Loucy (cell line): Measurements from ENCODE around the gene FAM236B.
"Not testable (repeated sequence)": the region's sequence is repeated elsewhere in the genome, so short reads cannot be mapped to it uniquely, and the experiment has no call there.

Source experiments
- H2AFZ ChIP-seq: fragments of 200-600 bp; sonication (generic); 2 replicates; pipeline ENCODE4 v1.6.0; 2016; ENCODE audit warnings: antibody characterized with exemption, mild to moderate bottlenecking, low read length, moderate library complexity
- H3F3A ChIP-seq: fragments of 200-600 bp; 2 replicates; pipeline ENCODE4 v1.6.0; 2016; ENCODE audit warnings: antibody characterized with exemption, low read depth, mild to moderate bottlenecking
- H3K27me3 ChIP-seq: fragments of 200-600 bp; sonication (generic); 2 replicates; pipeline ENCODE4 v1.6.1; 2014; ENCODE audit warnings: low read length, mild to moderate bottlenecking; ENCODE audit not compliant: insufficient read depth, poor library complexity, severe bottlenecking
- H3K36me3 ChIP-seq: fragments of 200-600 bp; sonication (generic); 2 replicates; pipeline ENCODE4 v1.6.1; 2016; ENCODE audit warnings: low read length; ENCODE audit not compliant: insufficient read depth
- H3K4me1 ChIP-seq: fragments of 200-600 bp; sonication (generic); 2 replicates; pipeline ENCODE4 v1.5.1; 2014; ENCODE audit warnings: low read length, mild to moderate bottlenecking; ENCODE audit not compliant: insufficient read depth, poor library complexity, severe bottlenecking
- H3K4me2 ChIP-seq: fragments of 200-600 bp; sonication (generic); 2 replicates; pipeline ENCODE4 v1.6.0; 2014; ENCODE audit warnings: antibody characterized with exemption, low read length, low read depth, mild to moderate bottlenecking; ENCODE audit not compliant: poor library complexity, severe bottlenecking
- H3K4me3 ChIP-seq: fragments of 200-600 bp; sonication (generic); 2 replicates; pipeline ENCODE4 v1.5.1; 2014; ENCODE audit warnings: low read length, mild to moderate bottlenecking, mixed read lengths; ENCODE audit not compliant: poor library complexity, severe bottlenecking
- H3K79me2 ChIP-seq: fragments of 200-600 bp; sonication (generic); 2 replicates; pipeline ENCODE4 v1.6.1; 2014; ENCODE audit warnings: low read length; ENCODE audit not compliant: insufficient read depth
- H3K9ac ChIP-seq: fragments of 200-600 bp; sonication (generic); 2 replicates; pipeline ENCODE4 v1.6.0; 2014; ENCODE audit warnings: mild to moderate bottlenecking, low read depth, low read length, moderate library complexity; ENCODE audit not compliant: poor library complexity, severe bottlenecking
- H3K9me2 ChIP-seq: fragments of 200-600 bp; sonication (generic); replicated peaks from 2 replicates; pipeline ENCODE4 v1.6.1; 2016; ENCODE audit warnings: low read depth, low read length, mixed read lengths
- H3K9me3 ChIP-seq: fragments of 200-600 bp; sonication (generic); 2 replicates; pipeline ENCODE4 v1.6.1; 2014; ENCODE audit warnings: mild to moderate bottlenecking, antibody characterized with exemption, low read length, low read depth; ENCODE audit not compliant: insufficient read depth
- H4K20me1 ChIP-seq: fragments of 200-600 bp; sonication (generic); 2 replicates; pipeline ENCODE4 v1.6.0; 2014; ENCODE audit warnings: antibody characterized with exemption, low read length, mild to moderate bottlenecking; ENCODE audit not compliant: insufficient read depth, poor library complexity, severe bottlenecking
- CTCF ChIP-seq: fragments of 200-600 bp; sonication (generic); conservative IDR thresholded peaks from 2 replicates; pipeline ENCODE4 v1.5.1; 2014; ENCODE audit warnings: mild to moderate bottlenecking, antibody characterized with exemption, low read length
- EZH2phosphoT487 ChIP-seq: fragments of 200-600 bp; IDR thresholded peaks from 2 replicates; pipeline ENCODE4 v1.6.1; 2018; ENCODE audit warnings: antibody characterized with exemption, mild to moderate bottlenecking, moderate library complexity, borderline replicate concordance

Gene FAM236B

GRCh38 chrX:72735561-72735960 lies 46.9 kb downstream of the FAM236B start:
- no peak for TF ChIP-seq EZH2phosphoT487
- no peak for TF ChIP-seq CTCF
- Histone ChIP-seq H3K36me3 (no peaks in the 10 kb centered on the region), H3K79me2 (no peaks in the 10 kb centered on the region), H3K9ac (no peak overlapping the region), H3K27me3 (no peaks in the 10 kb centered on the region), H3K4me2 (no peak overlapping the region), H3K9me3 (no peaks in the 10 kb centered on the region), H3K4me1 (peaks cover 11% of the 10 kb centered on the region), H3K9me2 (no peaks in the 10 kb centered on the region), H2AFZ (no peak overlapping the region), H4K20me1 (no peaks in the 10 kb centered on the region), H3K4me3 (no peak overlapping the region), H3F3A (no peaks in the 10 kb centered on the region)

GRCh38 chrX:72733636-72734035 lies 48.8 kb downstream of the FAM236B start:
- not testable (repeated sequence) for H3K4me1 ChIP-seq, H3K79me2 ChIP-seq, H3K4me2 ChIP-seq, H3K9me2 ChIP-seq, H3K9ac ChIP-seq, H3K27me3 ChIP-seq, H4K20me1 ChIP-seq, H3K9me3 ChIP-seq, H3F3A ChIP-seq, H3K4me3 ChIP-seq, H3K36me3 ChIP-seq, H2AFZ ChIP-seq
